ENCODE results near the gene NACC2.

- no peak for TF ChIP-seq POLR2A (IDR thresholded peaks at IDR 0.05)
- TF ChIP-seq, protein P1, sequence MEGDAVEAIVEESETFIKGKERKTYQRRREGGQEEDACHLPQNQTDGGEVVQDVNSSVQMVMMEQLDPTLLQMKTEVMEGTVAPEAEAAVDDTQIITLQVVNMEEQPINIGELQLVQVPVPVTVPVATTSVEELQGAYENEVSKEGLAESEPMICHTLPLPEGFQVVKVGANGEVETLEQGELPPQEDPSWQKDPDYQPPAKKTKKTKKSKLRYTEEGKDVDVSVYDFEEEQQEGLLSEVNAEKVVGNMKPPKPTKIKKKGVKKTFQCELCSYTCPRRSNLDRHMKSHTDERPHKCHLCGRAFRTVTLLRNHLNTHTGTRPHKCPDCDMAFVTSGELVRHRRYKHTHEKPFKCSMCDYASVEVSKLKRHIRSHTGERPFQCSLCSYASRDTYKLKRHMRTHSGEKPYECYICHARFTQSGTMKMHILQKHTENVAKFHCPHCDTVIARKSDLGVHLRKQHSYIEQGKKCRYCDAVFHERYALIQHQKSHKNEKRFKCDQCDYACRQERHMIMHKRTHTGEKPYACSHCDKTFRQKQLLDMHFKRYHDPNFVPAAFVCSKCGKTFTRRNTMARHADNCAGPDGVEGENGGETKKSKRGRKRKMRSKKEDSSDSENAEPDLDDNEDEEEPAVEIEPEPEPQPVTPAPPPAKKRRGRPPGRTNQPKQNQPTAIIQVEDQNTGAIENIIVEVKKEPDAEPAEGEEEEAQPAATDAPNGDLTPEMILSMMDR (IDR thresholded peaks at IDR 0.05) = no peak
These were observed 16.5 kb downstream of the NACC2 start for GRCh38 chr9:136078498-136079011.
